Kidney capillary endothelial cell (primary cell): ENCODE results near the gene IFNA17.
"Not testable (repeated sequence)": the region's sequence is repeated elsewhere in the genome, so short reads cannot be mapped to it uniquely, and the experiment has no call there.

ENCODE experiments used
- DNase-seq: peaks from one replicate; pipeline ENCODE4 v3.0.0-alpha.2; 2018; ENCODE audit warnings: low spot score

The IFNA17 gene

DNA sequence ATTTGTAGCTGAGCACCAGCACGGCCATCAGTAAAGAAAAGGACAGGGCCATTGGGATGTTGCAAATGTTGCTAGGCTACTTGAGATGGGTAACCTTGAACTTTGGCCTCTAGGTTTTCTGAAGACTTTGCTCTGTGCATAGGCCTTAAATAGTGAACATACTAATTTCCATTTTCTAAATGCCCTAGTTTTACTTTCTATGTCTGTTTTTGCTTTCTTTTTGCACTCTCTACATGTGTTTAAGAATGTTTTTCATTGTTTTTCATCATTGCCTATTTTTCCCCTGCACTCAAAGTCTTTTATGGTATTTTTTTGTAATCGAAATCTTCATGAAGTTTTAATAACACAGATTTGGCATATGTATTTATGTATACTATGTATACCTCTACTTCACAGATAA, at the start of gene IFNA17:
TSS of gene IFNA17 (minus strand) at position 101 of the 400 bp plus-strand sequence. CDS start at position 52, 49 bp downstream.
- DNase-seq: no peak

DNA sequence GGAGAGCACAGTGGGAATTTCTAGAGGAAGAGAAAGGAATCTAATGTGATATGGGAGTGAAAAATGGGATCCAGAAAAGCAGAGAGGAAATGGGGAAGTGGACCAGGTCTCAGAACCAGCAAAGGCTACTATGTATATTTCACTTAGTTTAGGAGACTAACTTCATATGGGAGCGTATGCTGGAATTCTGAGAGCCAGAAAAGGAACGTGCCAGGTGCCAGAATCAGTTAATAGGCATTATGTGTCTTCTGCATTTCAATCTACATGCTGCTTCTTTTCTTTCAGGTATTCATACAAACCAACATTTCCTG, 40.3 kb upstream of the IFNA17 start:
- DNase-seq: no peak

DNA sequence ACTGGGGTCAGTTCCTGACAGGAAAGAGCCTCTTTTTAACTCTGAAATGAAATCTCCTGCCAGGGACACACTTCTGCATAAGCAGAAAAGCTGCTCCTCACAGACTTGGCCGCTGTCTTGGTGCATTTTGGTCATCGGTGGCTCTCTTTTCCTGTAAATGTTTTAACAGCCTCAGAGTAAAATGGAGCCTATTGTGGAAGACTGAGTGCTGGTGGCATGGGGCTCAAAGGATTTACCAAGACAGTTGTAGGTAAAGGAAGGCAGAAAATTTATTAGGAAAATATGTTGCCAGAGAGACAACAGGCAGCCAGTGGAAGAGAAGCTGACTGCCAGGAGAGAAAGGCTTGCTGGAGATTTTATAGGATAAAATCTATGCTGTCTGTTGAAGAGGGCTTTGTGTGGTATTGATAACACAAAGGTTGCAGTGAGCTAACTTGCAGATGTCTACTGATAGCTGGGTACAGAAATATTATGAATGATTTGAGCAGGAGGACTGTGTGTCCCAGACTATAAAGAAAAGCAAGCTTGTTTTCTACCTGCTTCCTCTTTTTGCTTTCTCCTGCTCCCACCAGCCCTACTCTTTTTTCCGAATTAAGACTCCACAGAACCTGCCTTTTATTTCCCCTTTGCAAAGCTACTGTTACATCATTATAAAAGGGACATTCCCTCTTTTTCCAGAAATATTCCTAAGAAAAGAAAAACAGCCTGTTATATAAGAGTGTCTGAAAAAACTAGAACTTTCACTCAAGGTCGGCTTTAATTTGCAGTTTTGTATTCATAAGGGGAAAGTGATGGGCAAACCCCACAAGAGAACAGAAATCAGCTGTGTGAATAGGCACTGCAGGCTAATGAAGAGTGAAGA, 39.7 kb upstream of the IFNA17 start:
- no peak for DNase-seq

DNA sequence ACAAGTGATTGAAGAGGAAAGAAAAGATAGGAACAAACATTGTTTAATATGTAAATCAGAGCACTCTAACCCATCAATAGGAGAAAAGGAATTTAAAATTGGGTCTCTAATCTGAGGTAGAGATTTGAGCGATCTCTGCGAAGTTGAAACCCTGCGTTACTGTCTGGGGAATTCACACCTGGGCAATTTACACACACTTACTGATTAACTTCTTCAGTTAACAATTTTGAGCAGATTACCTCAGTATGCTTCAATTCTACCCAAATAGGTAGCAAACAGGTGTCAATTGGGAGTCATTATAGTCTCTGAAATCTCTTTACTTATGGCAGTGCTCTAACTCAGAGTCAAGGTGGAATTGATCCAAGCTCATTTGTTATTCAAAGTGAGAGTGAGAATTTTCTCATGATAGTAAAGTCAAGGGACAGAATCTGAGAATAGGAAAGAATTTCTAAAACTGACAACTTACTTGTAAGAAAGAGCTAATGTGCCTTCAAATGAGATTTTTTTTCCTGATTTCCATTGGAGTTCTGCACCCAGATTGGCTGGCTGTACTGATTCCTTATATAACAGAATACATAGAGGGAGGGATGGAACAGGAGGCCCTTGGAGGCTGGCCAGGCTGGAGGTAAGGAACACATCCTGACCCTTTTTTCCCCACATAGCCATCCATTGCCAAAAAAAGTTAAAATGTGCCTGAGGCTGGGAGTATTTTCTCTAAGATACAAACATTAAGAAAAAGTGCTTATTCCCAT, 38.9 kb upstream of the IFNA17 start:
- DNase-seq: no peak

DNA sequence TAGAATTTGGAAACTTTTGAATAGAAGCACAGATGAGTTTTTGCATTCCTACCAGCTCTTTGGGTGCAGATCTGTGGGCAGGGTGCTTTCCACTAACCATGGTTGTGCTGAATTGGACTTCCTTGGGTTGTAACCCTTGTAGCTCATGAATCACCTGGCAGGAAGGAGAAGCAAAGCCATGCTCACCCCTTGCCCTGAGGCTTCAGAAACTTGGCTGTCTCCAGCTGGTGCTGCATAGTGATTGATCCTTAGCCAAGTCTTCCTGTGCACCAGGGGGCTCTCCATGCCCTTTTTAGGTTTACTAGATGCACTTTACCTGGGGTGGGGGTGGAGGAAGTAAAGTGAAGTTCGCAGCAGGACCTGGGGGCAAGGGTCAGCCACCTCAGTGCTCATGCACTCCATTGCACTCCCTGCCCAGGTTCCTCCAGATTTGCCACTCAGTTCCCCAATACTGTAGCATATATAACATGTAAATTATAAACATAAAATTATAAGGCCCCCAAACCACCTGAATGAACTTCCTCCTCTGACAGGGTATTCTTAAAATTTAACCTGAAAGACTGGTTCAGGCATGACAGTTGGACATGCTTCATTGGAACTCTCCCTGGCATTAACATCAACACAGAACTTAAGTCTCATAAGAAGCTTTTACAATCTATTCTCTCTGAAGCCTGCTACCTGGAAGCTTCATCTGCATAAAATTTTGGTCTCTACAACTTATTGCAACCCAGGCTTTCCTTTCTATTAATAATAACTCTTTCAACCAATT, 37.6 kb upstream of the IFNA17 start:
- no peak for DNase-seq

DNA sequence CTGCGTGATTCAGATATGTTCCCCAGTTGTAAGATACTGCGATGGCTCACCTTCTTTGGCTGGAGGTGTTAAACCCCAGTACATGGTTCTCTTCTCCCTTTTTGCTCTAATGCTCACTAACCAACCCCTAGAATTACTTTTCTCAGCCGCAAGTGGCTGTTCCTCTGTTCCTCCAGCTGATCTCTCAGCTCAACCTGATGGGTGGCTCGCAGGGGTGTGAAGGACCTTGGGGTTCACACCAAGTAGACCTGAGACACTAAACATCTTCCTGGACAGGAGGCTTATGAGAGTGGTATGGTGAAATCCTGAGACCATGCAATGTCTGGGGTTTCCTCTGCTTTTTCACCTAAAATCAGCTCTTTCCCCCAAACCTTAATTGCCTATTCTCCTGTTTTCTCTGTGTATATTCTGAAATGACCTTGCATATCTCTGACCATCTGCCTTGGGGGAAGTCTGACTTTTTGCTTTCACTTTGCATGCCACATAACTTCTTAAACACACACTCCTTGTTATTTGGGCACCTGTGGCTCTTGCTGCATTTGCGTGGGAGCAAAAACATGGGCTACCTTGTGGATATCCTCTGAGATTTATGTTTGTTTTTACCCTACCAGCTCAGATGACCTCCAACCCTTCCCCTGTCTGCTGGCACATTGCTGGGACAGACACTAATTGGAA, 27.7 kb upstream of the IFNA17 start:
- DNase-seq: no peak

DNA sequence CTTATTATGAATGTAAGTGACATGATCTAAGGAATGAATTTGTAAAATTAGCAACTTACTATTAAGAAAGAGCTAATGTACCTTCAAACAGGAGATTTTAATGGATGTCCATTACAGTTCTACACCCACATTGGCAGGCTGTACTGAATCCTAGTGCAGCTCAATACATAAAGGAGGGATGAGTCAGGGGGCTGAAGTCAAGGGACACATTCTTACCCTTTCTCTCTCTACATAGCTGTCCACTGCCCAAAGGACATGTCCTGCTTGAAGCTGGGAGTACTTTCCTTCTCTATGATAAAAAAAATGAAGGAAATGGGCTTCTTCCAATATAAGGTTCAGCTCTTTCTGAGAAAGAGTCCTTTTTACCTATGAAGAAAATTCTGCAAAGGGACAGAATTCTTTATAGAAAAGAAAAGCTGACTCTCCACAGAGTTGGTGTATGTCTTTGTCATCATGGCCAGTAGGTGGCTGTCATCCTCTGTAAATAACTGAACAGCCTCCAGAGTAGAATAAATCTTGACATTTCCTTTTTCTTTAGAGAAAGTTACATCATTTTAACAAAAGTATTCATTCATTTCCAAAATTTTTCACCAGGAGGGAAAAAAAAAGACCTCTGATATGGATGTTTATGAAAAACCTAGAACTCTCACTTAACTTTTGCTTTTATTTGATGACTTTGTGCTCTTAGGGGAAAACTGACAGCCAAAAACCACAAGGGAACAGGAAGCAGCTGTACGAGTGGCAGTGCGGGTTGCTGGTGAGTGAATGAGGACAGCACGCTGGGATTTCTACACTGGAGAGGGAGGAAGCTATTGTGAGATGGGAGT, 24.9 kb upstream of the IFNA17 start:
- DNase-seq: peak; percentile 65

DNA sequence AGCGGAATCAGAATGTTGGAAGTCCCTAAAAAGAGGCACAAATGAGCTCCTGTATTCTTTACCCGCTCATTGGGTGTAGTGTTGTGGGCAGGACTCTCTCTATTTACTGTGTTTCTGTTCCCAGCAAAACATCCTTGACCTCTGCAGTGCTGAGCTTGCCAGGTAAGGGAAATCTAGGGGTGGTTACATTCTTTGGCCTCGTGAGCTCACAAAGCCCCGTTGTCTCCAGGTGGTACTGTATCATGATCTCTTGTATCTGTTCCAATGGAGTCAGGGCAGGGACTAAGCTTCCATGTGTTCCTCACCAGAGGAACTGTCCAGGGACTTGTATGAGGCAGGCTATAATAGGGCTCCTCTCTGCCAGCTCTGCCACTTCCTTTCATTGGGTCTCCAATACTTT, 23.6 kb upstream of the IFNA17 start:
- no peak for DNase-seq

DNA sequence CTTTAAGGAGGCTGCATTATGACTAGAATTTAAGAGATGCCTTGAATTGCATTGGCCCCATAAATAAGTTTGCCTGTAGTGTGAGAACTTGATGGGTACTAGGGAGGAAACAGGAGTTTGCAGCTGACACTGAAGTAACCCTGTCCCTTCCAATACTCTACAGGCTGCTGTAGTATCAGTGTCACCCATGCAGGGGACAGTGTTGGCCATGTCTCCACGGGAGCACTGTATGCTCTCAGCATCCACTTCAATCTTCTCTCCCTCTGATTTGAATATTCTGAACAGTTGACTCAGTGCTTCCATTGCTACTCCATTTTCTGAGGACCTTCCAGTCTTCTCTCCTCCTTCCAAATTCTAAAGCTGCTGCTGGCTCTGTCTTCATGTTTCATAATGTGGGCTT, 23.2 kb upstream of the IFNA17 start:
- DNase-seq: no peak

DNA sequence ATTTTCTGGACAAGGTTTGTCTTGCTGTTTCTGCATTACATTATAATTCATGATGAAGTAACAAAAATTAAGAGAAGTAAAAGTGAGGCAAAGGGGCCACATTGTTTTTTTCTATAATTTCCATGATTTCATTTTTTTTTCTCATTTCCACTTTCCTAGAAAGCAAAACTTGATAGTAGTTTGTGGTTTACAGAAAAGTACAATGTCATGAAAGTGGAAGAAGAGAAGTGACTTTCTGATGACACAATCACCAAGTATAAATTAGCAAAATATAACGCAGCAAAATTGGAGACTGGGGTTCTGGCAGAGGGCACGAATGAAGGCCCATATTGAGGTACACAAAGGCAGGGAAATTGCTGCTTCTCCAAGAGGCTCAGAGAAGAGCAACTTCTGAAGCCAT, 16.8 kb upstream of the IFNA17 start:
- no peak for DNase-seq

DNA sequence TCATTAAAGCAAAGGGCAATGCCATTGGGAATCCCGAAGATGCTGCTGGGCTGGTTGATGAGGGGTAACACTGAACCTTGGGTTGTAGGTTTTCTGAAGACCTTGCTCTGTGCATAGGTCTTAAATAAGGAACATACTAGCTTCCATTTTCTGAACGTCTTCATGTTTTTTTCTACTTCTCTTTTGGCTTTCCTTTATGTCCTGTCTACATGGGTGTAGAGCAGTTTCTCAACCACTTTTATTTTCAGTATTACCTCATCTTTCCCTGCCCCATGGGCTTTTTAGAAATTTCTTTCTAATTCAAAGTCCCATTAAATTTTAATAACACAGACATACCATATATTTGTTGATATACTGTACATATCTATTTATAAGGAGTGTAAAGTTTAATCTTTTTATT, 11.9 kb upstream of the IFNA17 start, which contains the start of gene IFNA14:
TSS of gene IFNA14 (minus strand) at position 95 of the 400 bp plus-strand sequence. CDS start at position 25, 70 bp downstream.
- DNase-seq: no peak

DNA sequence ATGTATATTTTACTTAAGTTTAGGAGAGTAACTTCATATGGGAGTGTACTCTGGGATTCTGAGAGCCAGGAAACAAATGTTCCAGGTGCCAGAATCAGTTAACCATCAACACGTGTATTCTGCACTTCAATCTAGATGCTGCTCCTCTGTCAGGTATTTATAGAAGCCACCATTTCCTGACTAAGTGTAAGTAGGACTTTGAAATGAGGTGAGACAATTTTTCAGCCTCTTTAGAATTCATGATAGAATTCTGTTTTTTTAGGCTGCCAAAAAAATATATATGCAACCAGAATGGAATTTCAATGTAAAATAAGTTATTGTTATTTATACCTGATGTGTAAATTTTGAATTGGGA, 8.3 kb upstream of the IFNA17 start:
- DNase-seq: not testable (repeated sequence)

DNA sequence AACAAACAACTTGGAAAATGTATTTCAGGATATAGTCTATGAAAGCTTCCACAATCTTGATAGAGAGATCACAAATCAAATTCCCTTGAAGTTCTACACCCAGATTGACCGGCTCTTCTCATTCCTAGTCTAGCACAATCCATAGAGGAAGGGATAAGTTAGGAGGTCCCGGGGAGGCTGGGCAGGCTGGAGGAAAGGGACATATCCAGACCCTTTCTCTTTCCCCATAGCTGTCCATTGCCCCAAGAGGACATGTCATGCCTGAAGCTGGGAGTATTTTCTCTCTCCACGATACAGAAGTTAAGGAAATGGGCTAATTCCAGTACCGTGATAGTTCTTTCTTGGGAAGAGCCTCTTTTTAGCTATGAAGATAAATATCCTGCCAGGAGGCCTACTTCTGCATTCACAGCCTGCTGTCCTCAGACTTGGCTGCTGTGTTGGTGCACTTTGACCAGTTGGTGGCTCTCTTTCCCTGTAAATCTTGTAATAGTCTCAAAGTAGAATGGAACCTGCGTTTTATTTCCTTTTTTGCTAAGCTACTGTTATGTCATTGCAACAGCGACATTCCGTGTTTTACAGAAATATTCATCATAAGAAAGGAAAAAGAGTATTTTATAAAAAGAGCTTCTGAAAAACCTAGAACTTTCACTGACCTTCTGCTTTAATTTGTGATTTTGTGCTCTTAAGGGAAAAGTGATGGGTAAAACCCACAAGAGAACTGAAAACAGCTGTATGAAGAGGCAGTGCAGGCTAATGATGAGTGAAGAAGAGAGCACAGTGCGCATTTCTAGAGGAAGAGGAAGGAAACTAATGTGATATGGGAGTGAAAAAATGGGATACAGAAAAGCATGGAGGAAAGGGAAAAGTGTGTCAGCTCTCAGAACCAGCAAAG, 7.7 kb upstream of the IFNA17 start:
- peak; percentile 59 for DNase-seq

DNA sequence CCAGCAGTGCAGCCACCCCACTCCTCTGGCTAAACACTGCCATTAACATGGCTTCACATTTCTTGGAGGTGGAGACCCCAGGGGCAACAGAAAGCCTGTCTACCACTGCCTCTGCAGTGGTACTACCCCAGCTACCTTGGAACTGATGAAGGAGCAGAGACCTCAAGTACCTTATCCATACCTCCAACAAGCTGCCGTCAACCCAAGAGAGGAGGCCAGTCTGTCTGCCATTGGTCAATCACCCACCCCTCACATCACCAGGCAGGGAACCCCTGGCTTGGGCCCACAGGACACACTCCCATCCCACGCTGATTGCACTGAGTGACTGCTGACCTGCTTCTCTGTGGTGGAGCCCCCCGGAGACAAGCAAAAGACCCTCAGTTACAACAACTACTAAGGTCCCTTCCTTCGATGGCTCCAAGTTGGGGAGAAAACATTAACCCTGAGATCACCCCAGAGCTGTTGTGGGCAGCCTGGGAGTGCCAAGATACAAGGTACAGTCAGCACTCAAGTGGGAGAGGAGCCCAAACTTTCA, 6.2 kb upstream of the IFNA17 start:
- DNase-seq: no peak

DNA sequence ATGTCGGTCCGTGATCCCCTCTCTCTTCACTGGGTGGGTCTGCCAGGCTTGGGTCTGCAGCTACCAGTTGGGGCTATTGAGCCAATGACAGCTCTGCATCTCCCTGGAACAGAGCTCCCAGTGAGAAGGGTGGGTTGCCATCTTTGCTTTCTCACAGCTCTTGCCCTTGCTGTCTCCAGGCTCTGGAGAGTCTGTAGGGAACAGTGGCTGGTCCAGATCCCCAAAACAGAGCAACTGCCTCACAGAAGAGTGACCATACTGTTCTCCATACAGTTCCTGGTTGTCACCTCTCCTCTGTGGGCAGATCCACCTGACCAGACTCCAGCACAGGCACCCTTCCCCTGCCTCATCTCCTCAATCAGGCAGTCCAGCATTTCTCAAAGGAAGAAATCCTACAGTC, 5.2 kb upstream of the IFNA17 start:
- DNase-seq: no peak

DNA sequence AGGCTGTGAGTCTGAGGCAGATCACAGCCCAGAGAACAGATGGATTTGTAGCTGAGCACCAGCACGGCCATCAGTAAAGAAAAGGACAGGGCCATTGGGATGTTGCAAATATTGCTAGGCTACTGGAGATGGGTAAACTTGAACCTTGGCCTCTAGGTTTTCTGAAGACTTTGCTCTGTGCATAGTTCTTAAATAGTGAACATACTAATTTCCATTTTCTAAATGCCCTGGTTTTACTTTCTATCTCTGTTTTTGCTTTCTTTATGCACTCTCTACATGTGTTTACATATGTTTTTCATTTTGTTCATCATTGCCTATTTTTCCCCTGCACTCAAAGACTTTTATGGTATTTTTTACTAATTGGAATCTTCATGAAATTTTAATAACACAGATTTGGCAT, 10.8 kb downstream of the IFNA17 start, which contains the start of gene IFNA16:
TSS of gene IFNA16 (minus strand) at position 101 of the 400 bp plus-strand sequence. CDS start at position 95, 6 bp downstream.
- not testable (repeated sequence) for DNase-seq

DNA sequence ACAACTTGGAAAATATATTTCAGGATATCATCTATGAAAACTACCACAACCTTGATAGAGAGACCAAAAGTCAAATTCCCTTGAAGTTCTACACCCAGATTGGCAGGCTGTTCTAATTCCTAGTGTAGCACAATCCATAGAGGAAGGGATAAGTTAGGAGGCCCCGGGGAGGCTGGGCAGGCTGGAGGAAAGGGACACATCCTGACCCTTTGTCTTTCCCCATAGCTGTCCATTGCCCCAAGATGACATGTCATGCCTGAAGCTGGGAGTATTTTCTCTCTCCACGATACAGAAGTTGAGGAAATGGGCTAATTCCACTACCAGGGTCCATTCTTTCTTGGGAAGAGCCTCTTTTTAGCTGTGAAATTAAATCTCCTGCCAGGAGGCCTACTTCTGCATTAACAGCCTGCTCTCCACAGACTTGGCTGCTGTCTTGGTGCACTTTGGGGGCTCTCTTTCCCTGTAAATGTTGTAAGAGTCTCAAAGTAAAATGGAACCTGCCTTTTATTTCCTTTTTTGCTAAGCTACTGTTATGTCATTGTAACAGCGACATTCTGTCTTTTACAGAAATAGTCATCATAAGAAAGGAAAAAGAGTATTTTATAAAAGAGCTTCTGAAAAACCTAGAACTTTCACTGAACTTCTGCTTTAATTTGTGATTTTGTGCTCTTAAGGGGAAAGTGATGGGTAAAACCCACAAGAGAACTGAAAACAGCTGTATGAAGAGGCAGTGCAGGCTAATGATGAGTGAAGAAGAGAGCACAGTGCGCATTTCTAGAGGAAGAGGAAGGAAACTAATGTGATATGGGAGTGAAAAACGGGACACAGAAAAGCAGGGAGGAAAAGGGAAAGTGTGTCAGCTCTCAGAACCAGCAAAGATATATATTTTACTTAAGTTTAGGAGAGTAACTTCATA, 14.4 kb downstream of the IFNA17 start:
- peak; percentile 29 for DNase-seq

DNA sequence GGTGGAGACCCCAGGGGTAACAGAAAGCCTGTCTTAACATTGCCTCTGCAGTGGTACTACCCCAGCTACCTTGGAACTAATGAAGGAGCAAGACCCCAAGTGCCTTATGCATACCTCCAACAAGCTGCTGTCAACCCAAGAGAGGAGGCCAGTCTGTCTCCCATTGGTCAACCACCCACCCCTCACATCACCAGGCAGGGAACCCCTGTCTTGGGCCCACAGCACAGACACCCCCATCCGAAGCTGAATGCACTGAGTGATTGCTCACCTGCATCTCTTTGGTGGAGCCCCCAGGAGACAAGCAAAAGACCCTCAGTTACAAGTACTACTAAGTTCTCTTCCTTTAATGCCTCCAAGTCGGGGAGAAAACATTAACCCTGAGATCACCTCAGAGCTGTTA, 15.9 kb downstream of the IFNA17 start:
- not testable (repeated sequence) for DNase-seq

DNA sequence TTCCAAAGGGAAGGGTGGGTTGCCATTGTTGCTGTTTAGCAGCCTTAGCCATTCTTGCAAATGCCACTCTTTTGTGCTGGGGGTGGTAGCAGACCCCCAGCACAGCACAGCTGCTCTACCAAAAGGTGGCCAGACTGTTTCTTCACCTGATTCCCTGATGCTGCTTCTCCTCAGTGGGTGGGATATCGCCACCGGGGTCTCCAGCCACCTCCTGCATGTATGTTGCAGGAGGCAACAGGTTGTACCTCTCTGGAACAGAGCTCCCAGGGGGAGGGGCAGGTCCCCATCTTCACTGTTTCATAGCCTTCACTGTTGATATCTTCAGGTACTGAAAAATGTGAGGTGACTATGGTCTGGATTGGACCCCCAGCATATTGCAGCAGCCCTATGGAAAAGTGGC, 17.2 kb downstream of the IFNA17 start:
- not testable (repeated sequence) for DNase-seq
